GM19438 (cell line): ENCODE measurements around the gene EFS.
"Not testable (repeated sequence)": the region's sequence is repeated elsewhere in the genome, so short reads cannot be mapped to it uniquely, and the experiment has no call there.

Source experiments
- ATAC-seq: cut with Tn5 transposase; IDR thresholded peaks from one replicate; pipeline ENCODE4 v1.9.1; 2021; ENCODE audit warnings: low read depth; ENCODE audit not compliant: unreplicated experiment

Gene EFS

DNA sequence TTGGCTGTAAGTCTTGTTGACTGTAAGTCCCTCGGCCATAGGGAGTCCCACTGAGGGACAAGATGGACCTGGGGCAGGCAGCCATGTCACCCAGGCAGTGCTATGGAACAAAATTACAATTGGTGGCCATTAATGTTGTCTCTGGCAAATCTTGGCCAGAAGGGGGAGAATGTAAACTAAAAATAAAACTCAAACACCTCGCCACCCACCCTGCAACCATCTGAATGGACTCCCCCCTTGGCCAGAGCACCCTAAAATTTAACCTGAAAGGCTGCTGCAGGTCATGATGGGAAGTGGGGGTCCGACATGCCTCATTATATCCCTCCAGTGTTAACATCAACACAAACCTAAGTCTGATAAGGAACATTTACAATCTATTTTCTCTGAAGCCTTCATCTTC lies 20.5 kb downstream of the EFS start:
- ATAC-seq = no peak

DNA sequence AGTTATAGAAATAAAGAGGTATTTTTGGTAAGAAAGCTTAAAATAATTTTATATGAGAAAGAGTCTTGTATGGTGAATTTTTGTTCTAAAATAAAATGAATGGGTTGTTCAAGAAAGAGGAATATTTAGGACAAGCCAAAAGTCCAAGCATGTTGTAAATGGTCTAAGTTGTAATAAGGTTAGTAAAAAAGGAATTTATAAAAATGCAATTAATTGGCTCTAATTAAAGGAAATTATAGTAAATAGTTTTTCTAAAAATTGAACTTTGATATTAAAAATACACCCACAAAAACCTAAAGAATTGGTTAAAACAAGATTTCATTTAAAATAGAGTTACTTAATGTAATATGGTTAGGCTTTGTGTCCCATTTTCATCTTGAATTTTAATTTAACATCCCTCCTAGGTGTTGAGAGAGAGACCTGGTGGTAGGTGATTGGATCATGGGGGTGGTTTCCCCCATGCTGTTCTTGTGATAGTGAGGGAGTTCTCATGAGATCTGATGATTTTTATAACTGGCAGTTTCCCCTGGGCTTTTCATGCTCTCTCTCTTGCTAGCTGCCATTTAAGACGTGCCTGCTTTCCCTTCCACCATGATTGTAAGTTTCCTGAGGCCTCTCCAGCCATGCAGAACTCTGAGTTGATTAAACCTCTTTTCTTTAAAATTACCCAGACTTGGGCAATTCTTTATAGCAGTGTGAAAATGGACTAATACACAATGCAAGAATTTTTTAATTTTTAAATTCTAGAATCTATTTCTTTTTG lies 25.3 kb downstream of the EFS start:
- no peak for ATAC-seq

DNA sequence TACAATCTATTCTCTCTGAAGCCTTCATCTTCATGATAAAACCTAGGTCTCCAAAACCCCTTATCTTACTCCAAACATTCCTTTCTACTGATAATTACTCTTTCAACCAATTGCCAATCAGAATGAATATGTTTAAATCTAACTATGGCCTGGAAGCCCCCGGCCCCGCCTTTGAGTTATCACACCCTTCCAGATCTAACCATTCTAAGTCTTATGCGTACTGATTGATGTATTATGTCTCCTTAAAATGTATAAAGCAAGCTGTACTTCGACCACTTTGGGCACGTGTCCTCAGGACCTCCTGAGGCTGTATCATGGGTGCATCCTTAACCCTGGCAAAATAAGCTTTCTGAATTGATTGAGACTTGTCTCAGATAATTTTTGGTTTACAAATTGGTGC lies 29.3 kb downstream of the EFS start:
- no peak for ATAC-seq

DNA sequence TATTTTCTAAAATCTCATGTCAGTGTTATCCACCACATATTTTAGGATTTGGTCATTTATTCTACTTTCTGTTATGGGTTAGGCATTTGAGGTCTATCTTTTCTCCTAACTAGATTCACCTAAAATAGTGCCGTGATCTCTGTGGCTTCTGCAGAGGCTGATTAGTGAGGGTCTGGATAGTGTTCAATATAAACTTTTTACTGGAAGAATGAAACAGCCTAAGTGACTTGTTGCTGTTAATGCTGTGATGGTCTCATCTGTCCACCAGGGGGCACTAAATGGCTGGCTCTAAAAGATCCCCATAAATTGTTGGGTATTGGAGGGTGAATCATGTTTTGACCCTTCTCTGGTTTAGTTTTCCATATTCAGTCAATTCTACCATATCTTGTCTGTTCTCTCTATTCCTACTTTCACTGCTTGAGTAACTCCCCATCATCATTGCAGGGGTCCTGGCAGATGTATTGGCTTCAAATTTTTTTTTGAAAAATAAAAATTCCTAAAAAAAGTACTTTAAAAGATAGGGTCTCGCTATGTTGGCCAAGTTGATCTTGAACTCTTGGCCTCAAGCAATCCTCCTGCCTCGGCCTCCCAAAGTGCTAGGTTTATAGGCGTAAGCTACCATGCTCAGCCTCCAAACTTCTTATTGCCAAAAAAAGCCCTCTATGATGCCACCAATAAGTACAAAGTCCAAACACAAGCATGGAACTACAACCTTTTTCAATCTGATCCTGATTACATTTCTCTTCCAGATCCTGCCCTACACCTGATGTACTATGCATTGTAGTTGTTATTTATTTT lies 36.8 kb downstream of the EFS start:
- ATAC-seq = no peak

DNA sequence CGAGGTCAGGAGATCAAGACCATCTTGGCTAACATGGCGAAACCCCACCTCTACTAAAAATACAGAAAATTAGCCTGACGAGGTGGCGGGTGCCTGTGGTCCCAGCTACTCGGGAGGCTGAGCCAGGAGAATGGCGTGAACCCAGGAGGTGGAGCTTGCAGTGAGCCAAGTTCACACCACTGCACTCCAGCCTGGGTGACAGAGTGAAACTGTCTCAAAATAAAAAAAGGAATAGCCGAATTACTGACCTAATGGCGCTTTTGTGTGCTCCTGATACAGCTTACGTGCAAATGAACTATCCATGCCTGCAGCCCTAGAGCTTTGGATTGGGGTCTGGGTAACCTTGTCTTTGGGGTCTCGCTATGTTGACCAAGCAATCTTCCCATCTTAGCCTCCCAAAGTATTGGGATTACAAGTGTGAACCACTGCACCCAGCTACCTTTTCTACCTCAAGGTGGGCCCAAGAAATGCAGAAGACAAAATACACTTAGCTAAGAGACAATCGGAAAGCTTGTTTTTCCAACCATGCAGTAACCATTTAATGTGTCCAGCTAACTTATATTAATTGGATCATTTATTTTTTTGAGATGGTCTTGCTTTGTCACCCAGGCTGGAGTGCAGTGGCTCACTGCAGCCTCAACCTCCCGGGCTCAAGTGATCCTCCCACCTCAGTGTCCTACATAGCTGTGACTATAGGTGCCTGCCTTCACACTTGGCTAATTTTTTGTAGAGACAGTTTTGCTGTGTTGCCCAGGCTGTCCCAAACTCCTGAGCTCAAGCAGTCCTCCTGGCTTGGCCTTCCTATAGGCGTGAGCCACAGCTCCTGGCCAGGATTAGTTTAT lies 38.3 kb downstream of the EFS start:
- no peak for ATAC-seq

DNA sequence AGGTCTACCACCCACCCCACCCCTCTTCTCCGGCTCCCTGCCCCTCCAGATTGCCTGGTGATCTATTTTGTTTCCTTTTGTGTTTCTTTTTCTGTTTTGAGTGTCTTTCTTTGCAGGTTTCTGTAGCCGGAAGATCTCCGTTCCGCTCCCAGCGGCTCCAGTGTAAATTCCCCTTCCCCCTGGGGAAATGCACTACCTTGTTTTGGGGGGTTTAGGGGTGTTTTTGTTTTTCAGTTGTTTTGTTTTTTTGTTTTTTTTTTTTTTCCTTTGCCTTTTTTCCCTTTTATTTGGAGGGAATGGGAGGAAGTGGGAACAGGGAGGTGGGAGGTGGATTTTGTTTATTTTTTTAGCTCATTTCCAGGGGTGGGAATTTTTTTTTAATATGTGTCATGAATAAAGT lies 39.2 kb downstream of the EFS start:
- not testable (repeated sequence) for ATAC-seq

DNA sequence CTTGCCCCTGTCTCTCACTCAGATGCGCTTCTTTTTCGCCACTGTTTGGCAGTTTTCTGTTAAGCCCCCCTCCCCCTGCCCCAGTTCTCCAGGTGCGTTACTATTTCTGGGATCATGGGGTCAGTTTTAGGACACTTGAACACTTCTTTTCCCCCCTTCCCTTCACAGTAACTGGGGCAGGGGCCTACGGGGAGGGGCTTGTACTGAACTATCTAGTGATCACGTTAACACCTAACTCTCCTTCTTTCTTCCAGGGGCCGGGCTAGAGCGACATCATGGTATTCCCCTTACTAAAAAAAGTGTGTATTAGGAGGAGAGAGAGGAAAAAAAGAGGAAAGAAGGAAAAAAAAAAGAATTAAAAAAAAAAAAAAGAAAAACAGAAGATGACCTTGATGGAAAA lies 40.0 kb downstream of the EFS start:
- ATAC-seq = no peak

DNA sequence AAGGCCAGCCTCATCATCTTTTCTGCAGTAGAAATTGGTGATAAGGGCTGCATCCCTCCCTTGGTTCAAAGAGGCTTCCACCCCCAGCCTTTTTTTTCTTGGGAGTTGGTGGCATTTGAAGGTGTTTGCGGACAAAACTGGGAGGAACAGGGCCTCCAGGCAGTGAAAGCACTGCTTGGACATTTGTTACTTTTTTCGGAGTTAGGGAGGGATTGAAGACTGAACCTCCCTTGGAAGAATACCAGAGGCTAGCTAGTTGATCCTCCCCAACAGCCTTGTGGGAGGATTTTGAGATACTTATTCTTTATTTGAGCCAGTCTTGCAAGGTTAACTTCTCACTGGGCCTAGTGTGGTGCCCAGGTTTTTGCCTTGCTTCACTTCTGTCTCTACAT lies 40.5 kb downstream of the EFS start:
- ATAC-seq = no peak

DNA sequence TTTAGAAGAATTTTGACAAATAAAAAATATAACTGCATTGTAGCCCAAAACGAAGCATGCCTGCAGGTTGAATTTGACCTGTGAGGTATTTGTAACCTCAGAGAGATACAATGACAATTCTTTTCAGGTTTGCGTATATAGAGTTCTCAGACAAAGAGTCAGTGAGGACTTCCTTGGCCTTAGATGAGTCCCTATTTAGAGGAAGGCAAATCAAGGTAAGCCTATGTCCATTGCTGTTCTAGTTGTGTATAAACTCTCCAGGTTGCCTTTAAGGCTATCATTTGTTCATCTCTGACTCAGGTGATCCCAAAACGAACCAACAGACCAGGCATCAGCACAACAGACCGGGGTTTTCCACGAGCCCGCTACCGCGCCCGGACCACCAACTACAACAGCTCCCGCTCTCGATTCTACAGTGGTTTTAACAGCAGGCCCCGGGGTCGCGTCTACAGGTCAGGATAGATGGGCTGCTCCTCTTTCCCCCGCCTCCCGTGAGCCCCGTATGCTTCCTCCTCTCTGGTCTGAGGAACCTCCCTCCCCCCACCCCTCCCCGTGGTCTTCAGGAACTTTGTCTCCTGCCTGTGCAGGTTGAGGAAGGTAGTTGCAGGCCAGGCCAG lies 41.0 kb downstream of the EFS start:
- no peak for ATAC-seq

DNA sequence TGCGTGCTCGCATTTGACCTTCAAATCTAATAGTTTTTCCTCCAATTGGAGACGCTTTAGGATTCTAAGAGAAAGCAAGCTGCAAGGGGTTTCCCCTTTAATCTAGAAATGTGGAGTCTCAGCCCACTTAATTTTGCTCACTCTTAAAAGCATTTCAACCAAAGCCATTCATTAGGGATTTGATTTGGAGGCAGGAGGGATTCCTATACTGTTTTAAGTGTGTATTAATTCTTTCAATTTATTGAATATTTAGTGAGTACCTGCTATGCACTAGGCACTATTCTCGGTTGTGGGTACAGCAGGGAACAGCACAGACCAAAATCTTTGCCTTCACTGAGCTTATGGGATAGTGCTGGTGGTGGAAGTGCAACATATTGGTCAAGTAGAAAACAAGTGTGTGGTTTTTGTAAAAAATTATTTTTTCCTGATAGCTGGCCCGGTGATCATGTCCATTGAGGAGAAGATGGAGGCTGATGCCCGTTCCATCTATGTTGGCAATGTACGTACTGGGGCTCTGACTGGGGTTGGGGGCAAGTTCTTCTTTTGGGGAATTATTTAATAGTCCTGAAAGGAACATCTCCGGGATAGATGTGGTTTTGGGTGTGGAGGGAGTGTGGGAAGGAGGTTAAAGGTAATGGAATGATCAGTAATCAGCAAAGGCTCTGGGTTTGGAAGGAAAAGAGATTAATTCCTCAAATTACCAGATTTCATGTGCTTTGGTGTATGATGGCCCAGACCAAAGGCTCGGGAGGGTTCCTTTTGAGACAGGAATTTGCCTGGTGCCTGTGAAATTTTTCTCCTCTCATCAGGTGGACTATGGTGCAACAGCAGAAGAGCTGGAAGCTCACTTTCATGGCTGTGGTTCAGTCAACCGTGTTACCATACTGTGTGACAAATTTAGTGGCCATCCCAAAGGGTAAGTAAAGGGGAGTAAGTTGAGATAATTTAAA lies 42.1 kb downstream of the EFS start:
- ATAC-seq = no peak

DNA sequence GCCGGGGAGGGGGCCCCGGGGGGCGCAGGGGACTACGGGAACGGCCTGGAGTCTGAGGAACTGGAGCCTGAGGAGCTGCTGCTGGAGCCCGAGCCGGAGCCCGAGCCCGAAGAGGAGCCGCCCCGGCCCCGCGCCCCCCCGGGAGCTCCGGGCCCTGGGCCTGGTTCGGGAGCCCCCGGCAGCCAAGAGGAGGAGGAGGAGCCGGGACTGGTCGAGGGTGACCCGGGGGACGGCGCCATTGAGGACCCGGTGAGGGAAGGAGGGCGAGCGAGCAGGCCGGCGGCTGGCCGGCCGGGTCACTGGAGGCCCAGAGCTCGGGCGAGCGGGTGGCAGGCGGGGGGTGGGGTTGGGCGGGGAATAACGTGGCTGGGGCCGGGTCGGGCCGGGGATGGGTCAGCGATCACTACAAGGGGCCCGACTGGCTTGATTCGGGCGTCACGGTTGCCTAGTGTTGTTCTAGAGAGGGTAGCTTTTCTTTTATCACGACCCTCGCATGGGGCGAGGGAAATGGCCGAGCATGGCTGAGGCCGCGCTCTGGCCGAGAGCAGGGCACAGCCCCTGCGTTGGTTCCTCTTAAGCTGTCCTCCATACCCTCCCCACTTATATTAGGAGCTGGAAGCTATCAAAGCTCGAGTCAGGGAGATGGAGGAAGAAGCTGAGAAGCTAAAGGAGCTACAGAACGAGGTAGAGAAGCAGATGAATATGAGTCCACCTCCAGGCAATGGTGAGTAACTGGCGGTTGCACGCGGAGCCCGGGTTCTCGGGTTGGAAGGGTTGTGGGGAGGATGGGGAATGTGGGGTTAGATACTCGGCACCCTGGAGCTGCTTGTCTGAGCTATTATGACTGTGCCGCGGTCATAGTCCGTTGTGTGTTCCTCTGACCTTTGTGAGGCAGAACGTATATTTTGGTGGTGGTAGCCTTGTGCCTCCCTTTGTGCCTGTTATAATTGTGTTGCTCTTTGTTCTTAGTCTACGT lies 43.1 kb downstream of the EFS start:
- ATAC-seq = peak; percentile 7

DNA sequence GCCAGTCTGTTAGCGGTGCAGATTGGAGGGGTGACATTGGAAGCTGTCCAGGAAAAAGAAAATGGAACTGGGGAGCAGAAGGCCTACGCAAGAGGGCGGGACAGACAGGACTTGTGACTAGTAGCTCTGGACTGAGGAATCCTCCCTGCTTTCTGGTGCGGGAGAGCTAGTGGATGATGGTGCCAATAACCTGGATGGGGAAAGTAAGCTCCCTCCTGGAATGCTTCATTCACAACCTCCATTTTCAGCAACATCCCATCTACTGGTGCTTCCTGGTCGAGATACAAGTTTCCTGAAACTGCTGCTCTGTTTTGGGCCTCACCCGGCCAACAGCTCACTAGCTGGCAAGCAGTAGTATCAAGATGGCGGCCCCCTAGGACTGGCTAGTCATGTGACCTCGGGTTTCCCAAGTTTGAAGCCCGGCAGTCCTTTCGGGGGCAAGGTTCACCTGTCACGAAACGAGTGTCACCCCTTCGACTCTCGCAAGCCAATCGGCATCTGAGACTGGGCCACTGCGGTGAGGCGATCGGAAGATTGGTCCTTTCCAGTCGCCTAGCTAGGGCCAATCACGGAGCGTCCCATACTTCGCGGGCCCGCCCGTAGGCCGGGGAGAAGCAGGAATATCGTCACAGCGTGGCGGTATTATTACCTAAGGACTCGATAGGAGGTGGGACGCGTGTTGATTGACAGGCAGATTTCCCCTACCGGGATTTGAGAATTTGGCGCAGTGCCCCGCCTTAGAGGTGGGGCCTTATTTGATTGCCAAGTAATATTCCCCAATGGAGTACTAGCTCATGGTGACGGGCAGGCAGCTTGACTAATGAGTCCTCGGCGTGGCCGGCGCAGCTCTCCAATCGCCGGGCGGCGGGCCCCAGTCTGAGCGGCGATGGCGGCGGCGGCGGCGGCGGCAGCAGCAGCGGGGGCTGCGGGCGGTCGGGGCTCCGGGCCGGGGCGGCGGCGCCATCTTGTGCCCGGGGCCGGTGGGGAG lies 44.1 kb downstream of the EFS start, which contains the start of gene PABPN1:
Gene PABPN1, plus strand, starts transcription at position 874 of the 988 bp plus-strand sequence. Its CDS starts 13 bp downstream, at position 887.
- ATAC-seq = peak; percentile 87

DNA sequence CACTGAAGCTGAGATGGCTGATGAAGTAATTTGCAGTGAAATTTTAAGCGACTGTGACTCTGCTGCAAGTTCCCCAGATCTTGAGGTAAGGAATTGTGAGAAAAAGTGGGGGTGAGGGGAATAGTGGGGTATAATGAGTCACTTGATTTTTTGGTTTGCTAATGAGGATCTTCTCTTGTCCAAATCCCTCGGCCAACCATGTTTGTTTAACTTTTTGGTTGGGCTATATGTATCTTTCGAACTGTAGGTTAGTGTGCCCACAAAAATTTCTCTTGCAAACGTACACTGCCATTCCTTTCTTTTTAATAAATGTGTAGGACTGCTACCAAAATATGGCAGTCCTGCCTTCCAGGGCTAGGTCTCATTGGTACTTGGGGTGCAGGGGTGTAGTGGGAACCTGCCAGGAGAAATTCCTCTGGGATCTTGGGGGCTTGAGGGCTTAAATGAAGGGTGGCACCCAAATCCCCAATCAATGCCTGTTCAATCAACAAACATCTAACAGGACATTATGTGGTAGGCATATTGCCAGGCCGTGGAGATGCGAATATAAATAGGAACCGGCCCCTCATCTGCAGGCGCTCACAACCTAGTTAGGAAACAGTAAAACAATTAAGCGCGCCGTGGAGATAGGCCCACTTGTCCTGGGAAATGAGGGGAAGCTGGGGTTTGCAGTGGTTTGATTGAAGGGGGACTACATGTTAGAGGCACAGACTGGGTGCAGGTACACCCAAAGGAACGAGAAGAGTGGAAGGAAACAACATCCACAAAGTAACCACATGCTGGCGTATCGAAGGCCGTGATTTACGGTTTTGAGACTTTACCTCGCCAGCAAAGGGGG lies 45.0 kb downstream of the EFS start:
- ATAC-seq = no peak

DNA sequence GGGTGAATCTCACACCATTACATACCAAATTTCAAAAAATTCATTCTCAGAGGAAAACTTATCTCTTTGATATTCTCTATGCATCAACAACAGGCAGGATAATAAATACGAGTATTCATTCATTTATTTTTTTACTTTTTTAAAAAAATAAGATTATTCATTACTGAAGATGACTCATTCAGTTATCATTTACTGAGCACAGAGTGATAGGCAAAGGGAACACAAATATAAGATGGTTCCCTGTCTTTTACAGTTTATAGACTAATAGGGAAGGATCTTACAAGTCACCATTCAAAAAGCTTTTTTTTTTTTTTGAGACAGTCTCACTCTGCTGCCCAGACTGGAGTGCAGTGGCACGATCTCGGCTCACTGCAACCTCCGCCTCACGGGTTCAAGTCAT lies 48.7 kb downstream of the EFS start:
- ATAC-seq = no peak

DNA sequence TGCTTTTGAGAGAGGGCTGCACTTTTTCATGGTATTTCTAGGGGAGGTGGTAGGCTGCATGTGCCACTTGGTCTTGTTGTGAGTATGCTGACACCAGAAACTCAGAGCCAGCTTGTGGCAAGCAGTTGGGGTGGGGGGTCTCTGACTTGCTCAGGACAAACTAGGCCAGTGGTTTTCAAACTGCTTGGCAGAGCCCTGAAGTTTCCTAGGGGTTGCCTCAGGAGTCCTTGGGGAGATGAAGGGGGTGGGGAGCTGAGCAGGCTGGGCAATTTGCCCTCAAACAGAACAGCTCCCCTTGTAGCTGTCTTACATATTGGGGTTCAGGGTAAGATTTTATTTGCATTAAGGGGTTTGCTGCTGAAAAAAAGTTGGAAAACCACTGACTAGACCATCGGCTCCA lies 54.4 kb downstream of the EFS start:
- no peak for ATAC-seq

DNA sequence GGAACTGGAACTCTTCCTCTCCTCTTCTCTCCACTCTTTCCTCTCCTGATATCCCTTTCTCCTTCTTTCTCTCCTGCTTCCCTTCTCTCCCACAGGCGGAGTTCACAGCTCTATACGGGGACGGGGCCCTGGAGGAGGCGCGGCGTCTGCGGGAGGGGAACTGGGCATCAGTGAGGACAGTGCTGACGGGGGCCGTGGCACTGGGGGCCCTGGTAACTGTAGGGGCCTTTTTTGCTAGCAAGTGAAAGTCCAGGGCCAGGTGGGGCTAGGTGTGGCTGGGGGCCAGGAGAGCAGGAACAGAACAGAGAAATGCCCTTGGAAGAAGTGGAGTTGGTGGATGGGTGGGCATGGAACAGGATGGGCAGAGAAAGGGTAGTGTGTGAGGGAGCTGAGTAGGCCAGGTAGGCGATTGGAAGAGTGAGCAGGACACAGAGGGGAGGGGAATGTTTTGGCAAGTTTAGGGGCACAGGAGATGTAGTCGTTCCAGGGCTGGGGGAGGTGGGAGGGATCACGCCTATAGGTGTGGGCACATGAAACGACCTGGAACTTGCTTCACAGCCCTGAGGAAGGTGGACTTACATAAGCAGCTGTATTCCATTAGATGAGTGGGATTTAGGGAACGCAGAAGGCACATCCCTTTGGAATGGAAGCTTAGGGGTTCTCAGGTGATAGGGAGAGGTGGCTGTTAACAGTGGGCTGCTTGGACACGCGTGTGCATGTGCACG lies 56.1 kb downstream of the EFS start:
- ATAC-seq = no peak
